Measurements from ENCODE around the gene INSR. TPM values are rescaled to one million over a fixed set of nuclear protein-coding genes. Genes with fewer than 3 reads are reported as not detected.

Gene INSR
- total and polyA plus RNA-seq, 10 of the 15 experiments (the other 5 are each of a cell fraction or from before 2014, with no cell fraction given) = 4.2 to 34.9 (median 13.6) TPM

DNA sequence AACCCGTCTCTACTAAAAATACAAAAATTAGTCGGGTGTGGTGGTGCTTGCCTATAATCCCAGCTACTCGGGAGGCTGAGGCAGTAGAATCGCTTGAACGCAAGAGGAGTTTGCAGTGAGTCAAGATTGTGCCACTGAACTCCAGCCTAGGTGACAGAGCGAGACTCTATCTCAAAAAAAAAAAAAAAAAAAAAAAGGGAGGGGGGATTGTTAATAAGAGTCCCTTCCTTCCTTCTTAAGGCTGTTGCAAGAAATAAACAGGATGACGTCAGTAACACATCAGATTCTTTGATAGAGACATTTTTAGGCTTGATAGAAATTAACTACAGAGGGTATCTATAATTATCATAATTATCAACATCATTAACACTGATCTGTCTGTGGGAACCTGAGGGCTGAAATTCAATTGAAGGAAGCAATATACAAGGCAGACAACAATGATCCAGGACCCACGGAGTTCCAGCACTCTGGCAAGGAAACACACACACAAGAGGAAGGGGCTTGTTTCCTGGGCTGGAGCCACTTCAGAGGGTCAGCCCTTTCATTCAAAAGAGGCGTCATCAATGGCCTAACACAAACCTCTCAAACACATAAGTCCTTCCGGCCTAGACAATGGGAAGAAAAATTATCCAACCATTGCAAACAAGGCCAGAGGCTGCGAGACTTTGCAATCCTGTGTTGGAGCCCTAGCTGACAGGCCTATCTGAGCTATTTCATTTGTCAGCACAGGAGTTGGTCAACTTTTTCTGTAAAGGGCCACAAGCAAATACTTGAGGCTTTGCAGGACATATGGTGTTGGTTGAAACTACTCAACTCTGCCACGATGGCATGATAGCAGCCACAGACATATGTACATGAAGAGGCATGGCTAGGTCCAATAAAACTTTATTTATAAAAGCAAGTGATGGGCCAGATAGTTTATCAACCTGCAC lies 105.2 kb downstream of the INSR start (continued):
- TF ChIP-seq, protein P1, sequence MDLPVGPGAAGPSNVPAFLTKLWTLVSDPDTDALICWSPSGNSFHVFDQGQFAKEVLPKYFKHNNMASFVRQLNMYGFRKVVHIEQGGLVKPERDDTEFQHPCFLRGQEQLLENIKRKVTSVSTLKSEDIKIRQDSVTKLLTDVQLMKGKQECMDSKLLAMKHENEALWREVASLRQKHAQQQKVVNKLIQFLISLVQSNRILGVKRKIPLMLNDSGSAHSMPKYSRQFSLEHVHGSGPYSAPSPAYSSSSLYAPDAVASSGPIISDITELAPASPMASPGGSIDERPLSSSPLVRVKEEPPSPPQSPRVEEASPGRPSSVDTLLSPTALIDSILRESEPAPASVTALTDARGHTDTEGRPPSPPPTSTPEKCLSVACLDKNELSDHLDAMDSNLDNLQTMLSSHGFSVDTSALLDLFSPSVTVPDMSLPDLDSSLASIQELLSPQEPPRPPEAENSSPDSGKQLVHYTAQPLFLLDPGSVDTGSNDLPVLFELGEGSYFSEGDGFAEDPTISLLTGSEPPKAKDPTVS (IDR thresholded peaks at IDR 0.05; ENCODE audit: low read depth, low read length) = no peak
- TF ChIP-seq ZNF24 (IDR thresholded peaks at IDR 0.05) (no peak), RUNX3 (IDR thresholded peaks at IDR 0.05; ENCODE audit: low read length) (0 out of 2 replicates have a peak, but pooled peaks have one; percentile 9), SUZ12 (IDR thresholded peaks at IDR 0.05; ENCODE audit: unreplicated experiment) (no peak), RBBP5 (conservative IDR thresholded peaks at IDR 0.05) (no peak), ZNF384 (IDR thresholded peaks at IDR 0.05; ENCODE audit: borderline replicate concordance, low read depth, low read length) (no peak), TAF1 (IDR thresholded peaks at IDR 0.05; ENCODE audit: borderline replicate concordance, low read depth, low read length) (no peak)

DNA sequence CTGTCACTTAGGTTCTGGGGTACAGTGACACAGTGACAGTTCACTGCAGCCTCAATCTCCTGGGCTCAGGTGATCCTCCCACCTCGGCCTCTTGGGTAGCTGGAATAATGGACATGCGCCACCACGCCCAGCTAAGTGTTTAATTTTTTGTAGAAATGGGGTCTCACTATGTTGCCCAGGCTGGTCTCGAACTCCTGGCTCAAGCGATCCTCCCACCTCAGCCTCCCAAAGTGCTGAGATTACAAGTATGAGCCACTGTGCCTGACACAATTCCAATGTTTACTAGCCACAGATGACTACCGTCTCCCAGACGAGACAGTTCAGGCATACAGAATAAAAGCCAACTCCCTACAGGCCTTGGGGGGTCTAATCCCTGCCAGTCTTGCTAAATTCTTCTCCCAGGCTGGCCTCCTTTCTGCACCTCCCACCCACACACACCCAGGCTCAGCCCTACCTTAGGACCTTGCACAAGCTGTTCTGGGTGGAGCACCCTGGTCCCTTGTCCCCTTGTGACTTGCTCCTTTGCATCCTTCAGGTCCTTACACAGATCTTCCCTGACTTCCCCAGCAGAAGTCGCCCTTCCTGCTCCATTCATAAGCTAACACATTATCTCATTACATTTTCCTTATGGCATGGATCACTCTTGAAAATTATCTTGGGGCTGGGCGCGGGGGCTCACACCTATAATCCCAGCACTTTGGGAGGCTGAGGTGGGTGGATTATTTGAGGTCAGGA lies 106.4 kb downstream of the INSR start:
- no peaks in the 10 kb centered on the region for H4K20me1 ChIP-seq (ENCODE audit: control insufficient read depth, insufficient read depth)
- no peak overlapping the region for H3K4me2 ChIP-seq (ENCODE audit: control insufficient read depth, insufficient read depth)
- no peaks in the 10 kb centered on the region for H3K27me3 ChIP-seq (replicated peaks in 1 of 2; ENCODE audit: control insufficient read depth in 2 of 2, insufficient read depth in 2 of 2, low read length in 1 of 2)
- peaks cover 38% of the 10 kb centered on the region for H3K79me2 ChIP-seq (ENCODE audit: control insufficient read depth, insufficient read depth, low read length)
- 94% methylated on average over 10 of the region's 10 CpGs for WGBS (ENCODE audit: insufficient coverage, insufficient replicate concordance, low lambda C conversion rate, missing lambda C conversion rate)
- ChIA-PET RAD21 (ENCODE audit: unreplicated experiment) (interaction anchor here (0.7 to 1.3 kb wide), 4 partner anchors 8 to 49 kb away, joined by 3 to 5 read pairs (median 3); no protein-coding TSS in a partner anchor), CTCF (interaction anchor here (0.6 to 1.1 kb wide), 4 partner anchors 9 to 42 kb away, joined by 3 to 4 read pairs (median 4); no protein-coding TSS in a partner anchor), SMC1A (ENCODE audit: uncharacterized antibody, unreplicated experiment) (interaction anchor here (0.7 to 1.1 kb wide), 4 partner anchors 32 to 509 kb away, joined by 3 to 4 read pairs (median 4); no protein-coding TSS in a partner anchor), POLR2A (interaction anchor here (0.6 to 2.2 kb wide), 8 partner anchors 8 to 498 kb away, joined by 3 to 12 read pairs (median 5); partner anchors contain the start of gene ARHGEF18)
- BruUV-seq (replicated peaks) = no TSS peak
- in situ Hi-C loops (cut with MboI) = loop anchor here (10.0 kb wide), 1 partner anchor 517 kb away; the partner anchor contains the start of gene FCER2
- no peaks in the 10 kb centered on the region for H3K9me3 ChIP-seq (replicated peaks; ENCODE audit: control insufficient read depth, insufficient read depth, low read length)
- no peak overlapping the region for H2AFZ ChIP-seq (ENCODE audit: control insufficient read depth, low read depth, low read length)
- peaks cover 66% of the 10 kb centered on the region for H3K4me1 ChIP-seq (ENCODE audit: control insufficient read depth, insufficient read depth, low read length)
- intact Hi-C loops (cut with micrococcal nuclease; ENCODE audit: unreplicated experiment) = no loop called here
- ATAC-seq (no peak), DNase-seq (ENCODE audit: low read depth, low spot score) (no peak), FAIRE-seq (no peak)
- H3K9ac ChIP-seq (ENCODE audit: control insufficient read depth, insufficient read depth, low read length) = no peak overlapping the region
- TF ChIP-seq, protein P2, sequence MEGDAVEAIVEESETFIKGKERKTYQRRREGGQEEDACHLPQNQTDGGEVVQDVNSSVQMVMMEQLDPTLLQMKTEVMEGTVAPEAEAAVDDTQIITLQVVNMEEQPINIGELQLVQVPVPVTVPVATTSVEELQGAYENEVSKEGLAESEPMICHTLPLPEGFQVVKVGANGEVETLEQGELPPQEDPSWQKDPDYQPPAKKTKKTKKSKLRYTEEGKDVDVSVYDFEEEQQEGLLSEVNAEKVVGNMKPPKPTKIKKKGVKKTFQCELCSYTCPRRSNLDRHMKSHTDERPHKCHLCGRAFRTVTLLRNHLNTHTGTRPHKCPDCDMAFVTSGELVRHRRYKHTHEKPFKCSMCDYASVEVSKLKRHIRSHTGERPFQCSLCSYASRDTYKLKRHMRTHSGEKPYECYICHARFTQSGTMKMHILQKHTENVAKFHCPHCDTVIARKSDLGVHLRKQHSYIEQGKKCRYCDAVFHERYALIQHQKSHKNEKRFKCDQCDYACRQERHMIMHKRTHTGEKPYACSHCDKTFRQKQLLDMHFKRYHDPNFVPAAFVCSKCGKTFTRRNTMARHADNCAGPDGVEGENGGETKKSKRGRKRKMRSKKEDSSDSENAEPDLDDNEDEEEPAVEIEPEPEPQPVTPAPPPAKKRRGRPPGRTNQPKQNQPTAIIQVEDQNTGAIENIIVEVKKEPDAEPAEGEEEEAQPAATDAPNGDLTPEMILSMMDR (IDR thresholded peaks at IDR 0.05 in 2 of 3, conservative IDR thresholded peaks at IDR 0.05 in 1 of 3; ENCODE audit: control insufficient read depth in 2 of 3, extremely low read depth in 1 of 3, insufficient read depth in 1 of 3, low read depth in 3 of 3, low read length in 3 of 3) = no peak
- peak; percentile 29; the same call in 1 of the 2 replicates for TF ChIP-seq IKZF1 (conservative IDR thresholded peaks at IDR 0.05)
- H3K27ac ChIP-seq (ENCODE audit: control insufficient read depth, insufficient read depth) = no peak overlapping the region
- peaks cover 0 to 5% of the 10 kb centered on the region in 2 experiments; a peak in 3 of 4 replicates for H3K36me3 ChIP-seq (ENCODE audit: control insufficient read depth in 2 of 2, insufficient read depth in 2 of 2, low read length in 1 of 2)
- H3K4me3 ChIP-seq = no peak overlapping the region

All from GM12878 (cell line).